Measurements from ENCODE around the gene GPC3.
"Not testable (repeated sequence)": the region's sequence is repeated elsewhere in the genome, so short reads cannot be mapped to it uniquely, and the experiment has no call there.

GPC3 gene

GRCh38 chrX:133771086-133771646, 214.2 kb downstream of the GPC3 start:
- DNase-seq (ENCODE audit: low read depth, low spot score), result no peak

GRCh38 chrX:133762976-133763548, 222.3 kb downstream of the GPC3 start:
- DNase-seq (ENCODE audit: low read depth, low spot score), result not testable (repeated sequence)

GRCh38 chrX:133754657-133755056, 230.7 kb downstream of the GPC3 start:
- DNase-seq (ENCODE audit: low read depth, low spot score), result no peak

GRCh38 chrX:133749951-133750350, 235.4 kb downstream of the GPC3 start:
- DNase-seq (ENCODE audit: low read depth, low spot score), result no peak

GRCh38 chrX:133749370-133749769, 236.0 kb downstream of the GPC3 start:
- DNase-seq (ENCODE audit: low read depth, low spot score), result no peak

- no peak for DNase-seq (ENCODE audit: low read depth, low spot score)
Observed at GRCh38 chrX:133747196-133747595, 238.2 kb downstream of the GPC3 start.

GRCh38 chrX:133746593-133746992, 238.8 kb downstream of the GPC3 start:
- no peak for DNase-seq (ENCODE audit: low read depth, low spot score)

GRCh38 chrX:133745349-133745748, 240.0 kb downstream of the GPC3 start:
- no peak for DNase-seq (ENCODE audit: low read depth, low spot score)

- no peak for DNase-seq (ENCODE audit: low read depth, low spot score)
Observed at GRCh38 chrX:133742602-133743305, 242.6 kb downstream of the GPC3 start.

GRCh38 chrX:133741303-133741702, 244.1 kb downstream of the GPC3 start:
- no peak for DNase-seq (ENCODE audit: low read depth, low spot score)

- DNase-seq (ENCODE audit: low read depth, low spot score), result no peak
Observed at GRCh38 chrX:133726642-133727041, 258.8 kb downstream of the GPC3 start.

- no peak for DNase-seq (ENCODE audit: low read depth, low spot score)
Observed at GRCh38 chrX:133726211-133726630, 259.2 kb downstream of the GPC3 start.

GRCh38 chrX:133723930-133724329, 261.5 kb downstream of the GPC3 start:
- DNase-seq (ENCODE audit: low read depth, low spot score), result no peak

- no peak for DNase-seq (ENCODE audit: low read depth, low spot score)
Observed at GRCh38 chrX:133722756-133723155, 262.6 kb downstream of the GPC3 start.

- DNase-seq (ENCODE audit: low read depth, low spot score), result not testable (repeated sequence)
Observed at GRCh38 chrX:133720269-133720668, 265.1 kb downstream of the GPC3 start.

GRCh38 chrX:133715715-133716114, 269.7 kb downstream of the GPC3 start:
- DNase-seq (ENCODE audit: low read depth, low spot score), result no peak

GRCh38 chrX:133709501-133709900, 275.9 kb downstream of the GPC3 start:
- DNase-seq (ENCODE audit: low read depth, low spot score), result no peak

GRCh38 chrX:133706890-133707289, 278.5 kb downstream of the GPC3 start:
- no peak for DNase-seq (ENCODE audit: low read depth, low spot score)

- no peak for DNase-seq (ENCODE audit: low read depth, low spot score)
Observed at GRCh38 chrX:133702230-133702629, 283.2 kb downstream of the GPC3 start.

- no peak for DNase-seq (ENCODE audit: low read depth, low spot score)
Observed at GRCh38 chrX:133699023-133699728, 286.2 kb downstream of the GPC3 start.

GRCh38 chrX:133698298-133698697, 287.1 kb downstream of the GPC3 start:
- DNase-seq (ENCODE audit: low read depth, low spot score), result no peak

GRCh38 chrX:133697656-133698055, 287.7 kb downstream of the GPC3 start:
- DNase-seq (ENCODE audit: low read depth, low spot score), result no peak

Data from iPS DF 19.7 (cell line).